Measurements from ENCODE around the gene GSTM3.
"Not testable (repeated sequence)": the region's sequence is repeated elsewhere in the genome, so short reads cannot be mapped to it uniquely, and the experiment has no call there.

GSTM3 gene

GRCh38 chr1:109697861-109698260 is 43.0 kb downstream of the GSTM3 start:
- DNase-seq (ENCODE audit: low read depth, low spot score) = not testable (repeated sequence)

DNA sequence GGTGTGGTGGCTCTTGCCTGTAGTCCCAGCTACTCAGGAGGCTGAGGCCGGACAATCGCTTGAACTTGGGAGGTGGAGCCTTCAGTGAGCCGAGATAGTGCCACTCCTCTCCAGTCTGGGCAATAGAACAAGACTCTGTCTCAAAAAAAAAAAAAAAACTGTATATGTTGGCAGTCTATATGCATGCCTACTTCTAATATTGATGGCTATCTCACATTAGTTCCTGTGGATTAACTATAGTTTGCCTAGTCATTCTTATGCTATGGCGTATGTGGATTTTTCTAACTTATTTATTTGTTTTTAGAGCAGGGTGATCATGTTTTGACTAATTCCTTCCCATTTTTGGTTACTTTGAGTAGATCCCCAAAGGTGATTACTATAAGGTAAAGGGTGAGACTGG is 43.8 kb downstream of the GSTM3 start:
- DNase-seq (ENCODE audit: low read depth, low spot score) = no peak

DNA sequence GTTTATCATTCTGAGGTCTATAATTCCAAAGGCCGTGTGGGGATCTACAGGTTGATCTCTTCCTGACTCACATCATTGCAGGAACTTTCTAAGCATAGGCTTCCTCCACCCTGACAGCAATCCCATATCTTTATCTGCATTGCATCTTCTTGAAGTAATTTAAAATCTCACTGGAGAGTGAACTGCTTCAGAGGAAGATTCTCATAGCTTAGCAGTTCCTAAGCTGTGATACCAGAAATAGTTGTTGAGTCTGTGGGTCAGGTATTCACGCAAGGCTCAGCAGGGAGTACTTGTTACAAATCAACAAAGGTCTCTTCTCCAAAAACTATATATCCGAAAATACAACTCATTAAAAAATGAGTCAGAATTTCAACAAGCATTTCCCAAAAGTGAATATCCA is 45.7 kb downstream of the GSTM3 start:
- not testable (repeated sequence) for DNase-seq (ENCODE audit: low read depth, low spot score)

DNA sequence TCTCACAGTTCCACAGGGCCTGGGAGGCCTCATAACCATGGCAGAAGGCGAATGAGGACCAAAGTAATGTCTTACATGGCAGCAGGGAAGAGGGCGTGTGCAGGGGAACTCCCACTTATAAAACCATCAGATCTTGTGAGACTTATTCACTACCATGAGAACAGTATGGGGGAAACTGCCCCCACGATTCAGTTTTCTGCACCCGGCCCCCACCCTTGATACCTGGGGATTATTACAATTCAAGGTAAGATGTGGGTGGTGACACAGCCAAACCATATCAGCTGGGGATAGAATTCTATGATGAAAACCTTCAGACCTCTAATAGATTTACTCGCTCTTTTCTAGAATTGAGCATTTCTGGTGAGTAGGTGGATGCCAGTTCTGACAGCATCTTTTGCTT is 46.4 kb downstream of the GSTM3 start:
- DNase-seq (ENCODE audit: low read depth, low spot score) = not testable (repeated sequence)

DNA sequence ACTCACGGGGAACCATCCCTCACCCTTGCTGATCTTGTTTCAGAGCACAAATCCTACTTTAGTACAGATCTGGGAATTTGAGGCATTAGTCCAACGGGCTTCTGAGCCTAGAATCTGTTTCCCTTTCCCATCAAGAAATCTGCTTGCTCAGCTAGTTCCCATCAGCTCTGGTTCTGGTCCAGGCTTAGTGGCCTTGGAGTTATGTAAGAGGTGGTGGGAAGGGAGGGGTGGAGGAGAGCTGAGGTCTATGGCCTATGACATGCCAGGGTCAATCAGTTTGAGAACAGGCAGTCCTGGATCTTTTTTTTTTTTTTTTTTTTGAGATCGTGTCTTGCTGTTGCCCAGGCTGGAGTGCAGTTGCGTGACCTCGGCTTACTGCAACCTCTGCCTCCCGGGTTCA is 49.1 kb downstream of the GSTM3 start:
- no peak for DNase-seq (ENCODE audit: low read depth, low spot score)

DNA sequence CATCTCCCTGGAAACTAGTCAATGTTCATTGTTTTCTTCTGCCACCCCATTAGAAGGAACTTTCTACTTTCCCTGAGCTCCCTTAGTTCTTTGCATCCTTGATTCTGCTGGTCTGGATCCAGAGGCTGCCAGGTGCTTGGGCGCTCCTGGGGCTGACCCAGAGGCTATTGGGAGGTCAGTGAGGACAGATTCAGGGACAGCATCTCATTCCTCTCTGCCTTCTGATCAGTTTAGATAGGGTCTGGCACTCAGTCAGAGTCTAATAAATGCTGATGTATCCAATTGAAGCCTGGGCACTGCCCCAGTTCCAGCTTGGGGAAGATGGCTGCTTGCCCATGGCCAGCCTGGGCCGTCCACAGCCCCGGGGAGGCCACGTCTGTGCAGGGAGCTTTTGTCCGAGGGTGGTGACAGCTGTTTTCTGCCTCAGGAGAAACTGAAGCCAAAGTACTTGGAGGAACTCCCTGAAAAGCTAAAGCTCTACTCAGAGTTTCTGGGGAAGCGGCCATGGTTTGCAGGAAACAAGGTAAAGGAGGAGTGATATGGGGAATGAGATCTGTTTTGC is 50.9 kb downstream of the GSTM3 start:
- DNase-seq (ENCODE audit: low read depth, low spot score) = no peak

- DNase-seq (ENCODE audit: low read depth, low spot score) = no peak
Observed at GRCh38 chr1:109687641-109688499, 53.0 kb downstream of the GSTM3 start, which contains the start of gene GSTM1. TSS of gene GSTM1 (plus strand) at chr1:109687817. CDS start at chr1:109687874, 57 bp downstream.

GRCh38 chr1:109687109-109687508 is 53.7 kb downstream of the GSTM3 start:
- not testable (repeated sequence) for DNase-seq (ENCODE audit: low read depth, low spot score)

- not testable (repeated sequence) for DNase-seq (ENCODE audit: low read depth, low spot score)
Observed at GRCh38 chr1:109685890-109686289, 54.9 kb downstream of the GSTM3 start.

- DNase-seq (ENCODE audit: low read depth, low spot score) = not testable (repeated sequence)
Observed at GRCh38 chr1:109685399-109685798, 55.4 kb downstream of the GSTM3 start.

- not testable (repeated sequence) for DNase-seq (ENCODE audit: low read depth, low spot score)
Observed at GRCh38 chr1:109684777-109685176, 56.1 kb downstream of the GSTM3 start.

Measured in ELF-1 (cell line).